NCI-H2081 (cell line): Measurements from ENCODE around the gene ARHGAP24.
A peak's percentile ranks its signal among the peaks of the same experiment; 100 is the strongest.
"Not testable (repeated sequence)": the region's sequence is repeated elsewhere in the genome, so short reads cannot be mapped to it uniquely, and the experiment has no call there.

Experiments used
- DNase-seq, 2 experiments: peaks; one replicate each; lab custom pipeline; 2025; lab: John Stamatoyannopoulos, UW

The ARHGAP24 gene

DNA sequence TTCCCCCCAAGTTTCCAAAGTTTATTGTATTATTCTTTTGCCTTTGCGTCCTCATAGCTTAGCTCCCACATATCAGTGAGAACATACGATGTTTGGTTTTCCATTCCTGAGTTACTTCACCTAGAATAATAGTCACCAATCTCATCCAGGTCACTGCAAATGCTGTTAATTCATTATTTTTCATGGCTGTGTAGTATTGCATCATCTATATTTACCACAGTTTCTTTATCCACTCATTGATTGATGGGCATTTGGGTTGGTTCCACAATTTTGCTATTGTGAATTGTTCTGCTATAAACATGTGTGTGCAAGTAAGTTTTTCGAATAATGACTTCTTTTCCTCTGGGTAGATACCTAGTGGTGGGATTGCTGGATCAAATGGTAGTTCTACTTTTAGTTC is 43.6 kb downstream of the ARHGAP24 start:
- not testable (repeated sequence) for DNase-seq

DNA sequence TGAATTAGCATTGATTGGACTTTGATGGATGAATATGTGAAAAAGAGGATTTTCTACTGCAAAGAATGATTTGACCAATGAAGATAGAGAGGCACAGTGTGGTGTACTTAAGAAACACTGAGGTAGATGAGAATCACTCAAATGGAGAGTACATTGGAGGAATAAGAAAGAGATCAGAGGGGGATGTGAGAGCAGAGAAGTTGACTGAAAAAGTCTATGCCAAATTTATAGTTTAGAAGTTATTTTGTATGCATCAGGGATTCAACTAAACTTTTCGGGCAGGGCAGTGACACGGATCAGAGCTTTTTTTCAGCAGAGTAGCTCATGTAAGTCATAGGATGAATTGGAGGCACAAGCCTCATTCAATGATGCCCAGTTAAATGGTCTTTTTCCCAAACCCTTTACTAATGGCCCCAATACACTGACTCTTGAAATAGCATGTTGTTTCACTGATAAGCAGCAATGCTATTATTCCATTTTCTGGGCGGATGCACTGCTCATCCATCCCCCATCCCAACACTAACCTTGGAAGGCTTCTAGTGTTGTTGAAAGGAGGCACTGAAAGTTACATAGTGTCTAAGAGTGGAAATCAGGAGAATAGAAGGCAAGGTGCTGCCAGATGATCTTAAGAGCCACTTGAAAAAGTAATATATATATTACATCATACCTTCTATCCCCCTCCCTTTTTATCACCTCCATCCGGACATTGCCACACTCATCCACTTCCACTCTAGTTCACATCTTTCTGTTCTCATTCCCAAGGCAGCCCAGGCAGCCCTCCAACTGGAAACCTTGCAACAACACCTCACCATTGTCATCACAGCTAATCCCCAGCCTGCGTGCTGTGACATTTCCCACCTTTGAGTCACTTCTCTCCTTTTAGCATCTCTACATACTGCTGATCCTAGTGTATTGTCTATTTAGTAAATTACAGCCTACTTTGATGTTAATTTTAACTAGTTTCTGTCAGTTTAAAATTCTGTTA is 46.1 kb downstream of the ARHGAP24 start:
- DNase-seq = no peak

DNA sequence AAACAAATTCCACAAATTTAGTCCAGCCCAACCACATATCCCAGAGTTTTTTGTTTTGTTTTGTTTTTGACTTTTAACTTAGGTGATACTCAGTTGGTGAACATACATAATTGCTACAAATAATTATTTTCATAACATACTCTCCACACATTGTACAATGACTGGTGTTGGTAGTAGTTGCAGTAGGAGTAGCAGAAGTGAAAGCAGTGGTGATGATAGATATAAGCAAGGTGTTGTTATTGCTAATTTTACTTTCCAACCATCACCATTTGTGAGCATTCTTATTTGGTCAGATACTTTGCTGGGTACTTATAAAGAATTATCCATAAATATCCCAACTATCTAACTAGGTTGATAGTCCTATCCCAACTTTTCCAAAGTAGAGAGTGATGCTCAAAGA is 47.3 kb downstream of the ARHGAP24 start:
- DNase-seq = no peak

DNA sequence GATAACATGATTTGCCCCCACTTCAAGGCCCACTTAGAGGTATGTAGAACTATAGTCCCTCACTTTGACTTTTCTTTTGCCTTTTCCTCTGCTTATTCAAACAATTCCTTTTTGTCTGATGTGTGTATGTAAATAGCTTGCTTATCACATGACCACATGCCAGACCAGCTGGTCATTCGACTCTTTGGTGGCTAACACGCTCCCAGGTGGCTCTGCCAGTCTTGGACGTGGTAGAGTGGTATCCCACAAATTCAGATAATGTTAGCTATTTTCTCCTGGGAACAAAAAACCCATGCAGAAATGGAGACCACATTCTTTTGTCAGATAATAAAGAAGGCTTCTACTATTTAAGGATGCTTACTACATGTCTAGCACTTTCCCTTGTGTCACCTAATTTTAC is 47.9 kb downstream of the ARHGAP24 start:
- no peak for DNase-seq

DNA sequence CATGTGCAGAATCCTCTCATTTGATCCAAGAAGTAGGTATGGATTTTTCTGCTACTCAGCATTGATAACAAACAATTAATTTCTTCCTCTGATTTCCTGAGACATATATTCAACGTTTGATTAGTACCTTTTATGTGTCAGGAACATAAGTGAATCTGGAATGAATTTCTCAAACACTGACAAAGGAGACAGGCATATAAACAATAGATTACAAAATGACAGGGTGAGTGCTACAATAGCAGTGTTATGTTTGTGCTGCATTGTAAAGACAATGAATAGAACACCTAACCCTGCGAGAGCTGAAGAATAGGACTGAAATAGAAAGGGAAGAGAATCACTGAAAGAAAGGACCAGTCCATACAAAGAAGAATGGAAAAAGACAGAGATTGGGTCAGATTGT is 52.9 kb downstream of the ARHGAP24 start:
- DNase-seq = no peak

DNA sequence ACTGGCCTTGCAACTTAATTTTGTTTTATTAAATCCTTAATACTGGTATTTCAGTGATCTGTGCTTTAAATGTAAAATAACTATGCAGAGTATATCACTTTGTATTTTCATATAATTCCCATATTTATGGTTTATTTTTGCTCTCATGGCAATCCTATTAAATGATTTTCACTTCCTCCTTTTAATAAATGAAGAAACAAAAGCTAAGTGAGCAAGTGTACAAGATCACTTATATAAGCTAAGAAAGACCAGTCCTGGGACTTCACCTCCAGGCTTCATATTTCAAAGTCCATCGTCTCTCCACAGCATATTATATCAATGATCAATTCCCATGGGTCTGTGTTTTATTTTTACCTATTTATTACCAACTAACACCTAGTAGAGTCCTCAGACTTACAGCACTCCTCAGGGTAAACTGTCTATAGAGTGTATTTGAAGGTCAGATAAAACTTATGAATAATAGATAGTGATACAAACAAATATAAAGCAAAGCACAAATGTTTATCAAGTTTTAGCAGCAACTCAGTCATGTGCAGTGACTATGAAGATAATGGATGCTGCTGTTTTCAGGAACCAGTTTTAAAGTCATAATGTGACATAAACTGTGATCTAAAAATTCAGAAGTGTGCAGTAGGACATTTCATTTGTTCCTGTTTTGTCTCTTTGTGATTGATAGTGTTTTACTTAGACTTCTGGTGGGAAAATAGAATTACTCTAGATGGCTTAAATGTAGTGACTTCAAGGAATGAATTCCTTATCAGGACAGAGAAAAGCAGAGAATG is 56.8 kb downstream of the ARHGAP24 start:
- DNase-seq = no peak

DNA sequence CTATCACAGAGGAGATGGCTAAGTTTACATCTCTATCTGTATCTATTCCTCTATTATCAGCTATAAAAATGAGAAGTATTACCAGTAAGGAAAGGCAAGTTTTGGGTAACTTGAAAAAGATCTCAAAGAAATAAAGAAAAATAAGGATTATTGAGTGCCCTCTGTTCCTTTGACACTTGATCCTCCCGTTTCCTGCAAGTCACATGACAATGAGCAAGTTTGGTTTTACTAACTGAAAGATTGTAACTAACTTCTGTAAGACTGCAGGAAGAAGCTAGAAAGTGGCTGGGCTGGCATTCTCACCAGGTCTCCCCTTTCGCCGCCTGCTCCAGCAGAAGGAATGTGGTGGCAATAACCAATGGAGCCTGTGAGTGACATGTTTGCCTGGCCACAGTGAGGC is 59.2 kb downstream of the ARHGAP24 start:
- DNase-seq = no peak

DNA sequence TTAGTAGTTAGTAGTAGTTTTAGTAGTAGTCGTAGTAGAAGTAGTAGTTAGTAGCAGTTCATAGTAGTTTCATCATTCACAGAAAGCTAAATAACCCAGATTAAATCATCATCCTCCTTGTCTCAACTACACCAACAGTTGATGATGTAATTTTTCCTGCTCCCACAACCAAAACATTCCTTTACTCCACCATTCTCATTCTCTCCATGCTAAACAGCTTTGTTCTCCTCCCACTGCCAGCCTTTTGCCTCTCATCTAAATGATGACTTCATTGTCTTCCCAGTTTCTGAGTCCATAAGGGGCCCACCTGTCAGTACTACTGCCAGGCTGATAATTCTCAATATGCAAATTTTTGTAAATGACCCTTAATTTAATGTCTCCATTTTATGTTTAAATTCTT is 68.9 kb downstream of the ARHGAP24 start:
- DNase-seq = no peak

DNA sequence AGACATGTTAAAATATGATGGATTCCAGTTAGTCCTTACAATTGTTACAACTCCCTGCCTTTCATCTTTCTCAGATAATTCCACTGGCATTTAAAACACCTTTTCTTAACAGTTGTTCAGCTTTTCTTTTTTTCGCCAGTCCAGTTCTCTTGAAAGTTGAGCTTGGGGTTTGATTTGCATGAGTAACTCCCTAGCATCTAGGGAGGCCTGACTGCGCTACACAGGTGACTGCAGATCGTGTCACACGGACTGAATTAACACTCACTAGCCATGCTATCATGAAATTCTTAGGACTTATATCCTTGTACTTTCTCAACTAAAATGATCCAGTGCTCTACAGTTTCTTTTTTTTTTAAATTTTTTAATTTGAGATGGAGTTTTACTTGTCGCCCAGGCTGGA is 69.8 kb downstream of the ARHGAP24 start:
- no peak for DNase-seq

DNA sequence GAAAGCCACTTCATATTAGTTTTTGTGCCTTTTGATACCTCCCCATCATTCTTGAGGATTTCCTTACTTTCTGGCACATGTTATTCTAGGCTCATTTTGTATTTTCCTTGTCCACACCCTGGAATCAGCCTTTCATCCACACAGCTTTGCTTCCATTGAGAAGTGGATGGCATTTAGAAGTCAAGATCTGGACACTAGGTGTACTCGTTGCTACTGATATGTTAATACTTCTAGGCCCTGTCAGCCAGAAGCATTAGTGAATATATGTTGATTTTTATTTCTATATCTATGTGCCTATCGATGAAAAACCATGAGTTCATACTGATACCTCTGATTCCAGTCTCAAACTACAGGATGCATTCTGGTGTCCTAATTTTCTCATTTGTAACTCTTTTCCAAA is 73.2 kb downstream of the ARHGAP24 start:
- peak in 1 of 2 experiments; percentile 2 for DNase-seq

DNA sequence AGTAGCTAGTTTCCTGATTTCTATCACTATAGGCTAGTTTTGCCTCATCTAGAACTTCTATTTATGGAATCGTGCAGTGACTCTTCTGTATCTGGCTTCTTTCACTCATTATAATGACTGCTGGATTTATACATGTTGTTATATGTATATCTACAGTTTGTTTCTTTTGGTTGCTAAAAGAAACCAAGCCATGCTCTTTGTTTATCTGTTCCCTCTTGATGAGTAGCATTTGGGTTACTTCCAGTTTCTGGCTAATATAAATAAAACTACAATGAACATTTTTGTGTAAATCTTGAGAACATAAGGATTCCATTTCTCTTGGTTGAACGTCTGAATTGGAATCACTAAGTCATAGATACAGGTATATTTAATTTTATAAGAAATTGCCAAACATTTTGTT is 73.9 kb downstream of the ARHGAP24 start:
- no peak for DNase-seq

DNA sequence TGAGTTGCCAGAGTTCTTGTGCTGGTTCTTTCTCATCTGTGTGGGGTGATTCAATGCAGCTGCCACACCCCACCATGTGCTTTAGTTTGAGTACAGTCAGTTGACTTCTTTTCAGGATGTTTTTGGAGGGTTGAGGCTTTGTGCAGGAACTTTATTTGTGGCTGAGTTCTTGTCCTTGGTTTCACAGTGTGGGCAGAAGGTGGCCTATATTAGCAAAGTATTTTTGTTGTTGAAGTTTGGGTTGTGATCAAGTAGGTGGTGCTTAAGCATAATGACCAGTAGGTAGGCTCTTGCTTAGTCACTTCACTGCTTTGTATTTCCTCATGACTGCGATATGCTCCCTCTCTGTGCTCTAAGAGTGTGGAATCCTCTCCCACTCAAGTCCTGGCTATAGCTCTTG is 80.3 kb downstream of the ARHGAP24 start:
- no peak for DNase-seq

DNA sequence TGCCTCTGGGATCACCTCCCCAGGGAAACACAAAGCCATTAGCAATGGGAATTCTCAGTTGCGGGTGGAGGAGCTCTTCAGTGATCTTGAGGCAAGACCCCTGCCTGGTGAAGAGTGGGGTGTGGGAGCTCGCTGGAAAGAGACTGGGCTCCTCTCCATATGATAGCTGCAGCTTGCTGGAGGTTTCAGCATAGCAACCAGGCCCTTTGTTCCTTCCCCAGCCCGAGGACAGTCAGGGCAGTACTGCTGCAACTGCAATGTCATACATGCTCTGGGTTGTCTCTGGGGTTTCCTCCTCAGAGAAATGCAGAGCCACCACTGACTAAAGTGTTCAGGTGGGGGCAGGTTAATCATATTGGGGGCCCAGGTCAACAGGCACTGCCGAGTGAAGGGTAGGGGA is 81.3 kb downstream of the ARHGAP24 start:
- no peak for DNase-seq

DNA sequence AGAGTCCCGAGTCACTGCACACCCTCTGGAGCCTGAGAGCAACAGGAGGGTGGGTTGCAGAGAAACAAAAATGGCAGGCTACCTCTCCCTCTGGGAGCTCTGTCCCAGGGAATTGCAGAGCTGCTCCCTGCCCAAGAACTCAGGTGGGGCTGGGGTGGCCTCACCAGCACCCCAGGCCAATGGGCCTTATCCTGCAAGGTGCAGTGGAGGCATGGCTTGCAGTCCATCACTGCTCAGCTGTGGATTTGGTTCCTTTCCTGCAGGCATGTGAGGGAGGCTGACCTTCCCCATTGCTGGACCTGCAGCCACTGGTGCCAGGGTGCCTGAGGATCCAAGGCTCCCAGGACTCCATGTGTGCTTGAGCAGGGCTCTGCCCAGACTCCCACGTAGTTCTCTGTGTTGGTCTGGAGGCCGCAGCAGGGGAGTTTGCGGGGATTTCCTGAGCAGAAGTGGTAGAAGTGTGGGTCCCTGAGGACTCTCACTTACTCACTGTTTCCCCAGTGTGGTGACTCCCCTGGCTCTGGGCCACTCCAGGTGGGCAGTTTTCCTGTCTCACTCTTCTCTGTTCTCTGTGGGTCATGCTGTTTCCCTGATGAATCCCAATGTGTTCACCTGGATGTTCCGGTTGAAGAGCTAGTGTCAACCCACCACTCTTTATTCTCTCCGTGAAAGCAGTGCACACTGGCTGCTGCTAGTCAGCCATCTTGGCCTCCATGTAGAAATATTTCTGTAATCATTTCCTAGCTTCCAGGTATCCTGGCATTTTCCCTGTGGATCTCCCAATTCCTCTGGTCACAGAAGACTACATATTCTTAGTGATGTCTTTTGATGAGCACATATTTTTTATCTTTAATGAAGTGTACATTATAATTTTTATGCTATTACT is 82.3 kb downstream of the ARHGAP24 start:
- no peak for DNase-seq

DNA sequence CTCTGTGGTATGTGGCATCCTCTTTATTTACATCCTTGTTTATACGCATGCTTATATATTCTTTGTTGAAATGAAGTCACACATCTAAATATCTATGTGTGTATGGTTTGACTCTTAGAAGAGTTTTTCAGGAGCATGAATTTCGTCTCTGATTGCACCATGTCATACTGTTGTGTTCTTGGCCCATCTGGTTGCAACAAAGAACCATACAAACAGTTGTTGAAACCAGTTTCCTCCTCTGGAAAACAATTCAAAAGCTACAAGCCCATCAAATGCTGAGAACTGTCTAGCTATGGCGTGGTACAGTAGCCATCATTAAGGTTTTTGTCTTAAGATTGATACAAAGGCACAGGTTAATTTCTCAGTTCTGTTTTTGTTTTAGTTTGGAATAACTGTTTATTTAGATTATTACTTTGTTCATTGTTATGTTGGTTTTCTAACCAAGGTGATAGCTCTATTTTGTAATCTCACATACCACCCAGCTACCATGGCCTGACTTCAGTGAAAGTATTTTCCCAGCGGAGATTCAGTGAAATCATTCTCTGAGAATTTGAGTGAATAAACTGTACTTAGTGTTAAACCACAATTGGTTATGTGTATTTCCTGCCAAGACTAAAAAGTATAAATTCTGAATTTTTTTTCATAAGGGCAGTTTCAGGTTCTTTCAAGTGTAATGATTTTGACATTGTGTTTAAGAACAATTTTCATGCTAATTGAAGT is 91.0 kb downstream of the ARHGAP24 start:
- DNase-seq = no peak

DNA sequence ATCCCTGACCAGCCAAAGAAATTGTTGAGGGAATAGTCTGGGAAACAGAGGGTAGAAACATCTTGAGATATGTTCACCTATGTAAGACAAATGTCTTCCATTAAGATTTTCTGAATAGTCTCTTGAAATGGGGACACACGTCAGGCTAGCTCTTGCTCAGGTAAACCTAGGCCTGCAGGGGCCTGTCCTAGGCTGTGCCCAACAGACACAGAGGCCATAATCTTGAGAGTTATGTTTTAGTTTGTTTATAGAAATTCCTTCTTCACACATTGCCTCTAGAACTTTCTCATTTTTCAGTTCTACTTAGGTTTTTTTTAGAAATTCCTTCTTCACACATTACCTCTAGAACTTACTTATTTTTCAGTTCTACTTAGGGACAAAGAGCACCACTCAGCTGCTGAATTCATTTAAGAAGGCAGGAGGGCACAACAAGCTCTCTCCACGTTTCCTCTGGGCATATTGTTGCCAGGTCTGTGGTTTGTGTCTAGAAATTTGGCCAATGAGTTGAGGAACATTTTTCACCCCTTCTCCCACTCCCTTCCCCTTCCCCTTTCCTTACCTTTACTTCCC is 94.9 kb downstream of the ARHGAP24 start:
- DNase-seq = no peak

DNA sequence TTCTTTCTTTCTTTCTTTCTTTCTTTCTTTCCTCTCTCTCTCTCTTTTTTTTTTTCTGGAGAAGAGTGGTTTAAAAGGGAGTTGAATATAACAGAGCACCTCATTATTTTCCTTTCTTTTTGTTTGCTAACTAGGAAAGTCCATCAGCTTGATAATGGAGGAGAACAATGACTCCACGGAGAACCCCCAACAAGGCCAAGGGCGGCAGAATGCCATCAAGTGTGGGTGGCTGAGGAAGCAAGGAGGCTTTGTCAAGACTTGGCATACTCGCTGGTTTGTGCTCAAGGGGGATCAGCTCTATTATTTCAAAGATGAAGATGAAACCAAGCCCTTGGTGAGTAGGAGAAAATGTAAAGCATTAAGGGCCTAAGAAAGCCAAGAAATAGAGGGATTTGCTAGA is 95.4 kb downstream of the ARHGAP24 start:
- DNase-seq = no peak

DNA sequence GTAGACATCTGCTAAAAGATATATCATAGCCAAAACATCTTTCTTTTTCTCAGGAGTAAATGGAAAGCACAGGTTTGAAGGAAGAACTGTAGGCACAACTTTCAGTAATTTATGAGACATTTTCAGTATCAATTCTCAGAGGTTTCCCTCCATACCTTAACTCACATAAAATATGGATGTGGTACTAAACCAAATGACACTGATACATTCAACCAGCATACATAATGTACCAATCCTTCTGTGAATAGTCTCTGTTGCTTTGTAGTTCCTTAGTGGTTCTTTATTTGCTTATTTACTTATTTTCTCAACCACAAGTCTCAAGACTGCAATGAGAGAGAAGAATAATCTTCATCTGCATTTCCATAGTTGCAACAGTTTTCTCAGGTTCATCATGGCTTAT is 96.1 kb downstream of the ARHGAP24 start:
- no peak for DNase-seq

DNA sequence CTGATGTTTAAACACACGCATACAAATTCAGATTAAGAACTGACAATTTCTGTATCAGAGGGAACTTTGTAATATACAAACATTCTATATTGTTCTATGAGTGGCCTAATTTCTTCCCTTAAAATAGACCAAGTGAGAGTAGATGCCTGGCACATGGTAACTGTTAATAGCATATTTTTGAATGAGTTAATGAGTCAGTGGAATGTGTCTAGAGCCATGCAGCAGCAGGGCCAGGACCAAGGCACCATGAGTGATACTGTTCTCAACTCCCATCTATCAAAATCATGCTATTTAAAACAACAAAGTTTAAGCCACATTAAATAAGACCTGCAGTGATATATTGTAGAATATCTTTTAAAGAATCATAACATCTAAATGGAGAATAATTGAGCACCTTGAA is 98.3 kb downstream of the ARHGAP24 start:
- DNase-seq = no peak

DNA sequence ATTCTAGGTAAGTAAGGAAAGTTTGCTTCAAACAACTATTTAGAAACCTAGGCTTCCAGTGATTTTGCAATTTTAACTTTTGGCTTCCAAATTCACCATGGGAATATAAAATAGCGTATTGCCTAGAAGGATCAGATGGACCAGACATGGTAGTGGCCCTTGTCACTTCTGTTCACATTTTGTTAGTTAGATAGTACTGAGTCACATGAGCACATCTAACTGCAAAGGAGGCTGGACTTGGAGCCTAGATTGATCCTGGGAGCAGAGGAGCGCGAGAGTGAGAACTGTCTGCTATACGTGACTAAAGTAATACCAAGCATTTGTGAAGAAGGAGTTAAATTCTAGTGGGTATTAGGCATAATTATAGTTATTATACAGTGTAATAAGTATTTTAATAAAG is 102.4 kb downstream of the ARHGAP24 start:
- no peak for DNase-seq

DNA sequence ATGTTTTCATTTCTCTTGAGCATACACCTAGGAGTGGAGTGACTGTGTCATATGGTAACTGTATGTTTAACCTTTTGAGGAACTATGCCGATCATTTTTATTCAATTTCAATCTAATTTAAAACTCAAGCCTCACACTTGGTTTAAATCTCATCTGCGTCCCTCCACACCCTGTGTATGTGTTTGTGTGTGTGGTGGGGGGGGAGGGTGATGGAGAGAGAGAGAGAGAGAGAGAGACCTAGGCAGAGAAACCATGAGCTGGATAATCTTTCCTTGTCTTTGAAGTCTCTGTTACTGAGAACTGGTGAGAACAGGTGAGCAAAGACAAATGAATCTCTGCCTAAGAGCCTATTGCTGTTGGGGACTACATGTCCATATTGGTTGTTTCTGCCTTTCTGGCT is 105.0 kb downstream of the ARHGAP24 start:
- DNase-seq = no peak
